SK-N-DZ (cell line): ENCODE data around the gene UNC5B.

Experiments
- DNase-seq: peaks from one replicate; pipeline ENCODE4 v3.0.0-alpha.2; 2015; ENCODE audit warnings: low spot score

UNC5B gene

DNA sequence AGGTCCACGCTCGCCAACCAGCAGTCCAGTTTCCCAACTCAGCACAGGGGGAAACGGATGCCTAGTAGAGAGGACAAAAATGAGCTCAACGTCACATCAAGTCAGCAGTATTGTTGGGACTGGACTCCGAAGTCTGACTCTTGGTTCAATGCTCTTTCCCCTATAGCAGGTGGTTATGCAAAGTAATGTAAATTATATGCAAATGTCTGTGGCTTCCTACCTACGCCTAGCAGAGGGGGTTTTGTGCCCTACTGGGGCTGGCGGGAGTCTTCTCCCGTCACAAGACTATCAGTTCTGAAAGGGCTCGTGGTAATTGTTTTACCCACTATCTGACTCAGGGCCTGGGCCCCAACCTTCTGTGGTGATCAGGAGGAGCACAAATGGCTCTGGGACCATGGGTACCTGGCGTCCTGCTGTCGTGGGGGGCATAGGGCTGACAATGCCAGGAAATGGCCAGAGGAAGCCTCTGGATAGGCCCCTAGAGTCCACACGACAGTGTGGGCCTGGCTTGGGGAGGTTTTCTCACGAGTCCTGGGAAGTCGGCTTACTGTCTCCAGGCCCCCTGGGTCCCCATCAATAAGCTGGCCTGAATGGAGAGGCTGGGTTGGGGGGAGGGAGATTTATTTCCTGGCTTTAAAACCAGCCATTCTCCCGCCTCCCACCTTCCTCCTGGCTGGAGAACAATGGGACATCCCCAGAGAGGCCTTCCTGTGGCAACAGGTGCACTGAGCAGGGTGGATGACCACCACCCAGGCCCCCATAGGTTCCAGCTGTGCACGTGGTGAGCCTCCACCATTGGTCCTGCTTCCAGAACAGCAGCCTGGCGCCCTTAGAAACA, 41.8 kb downstream of the UNC5B start:
- DNase-seq, result no peak

DNA sequence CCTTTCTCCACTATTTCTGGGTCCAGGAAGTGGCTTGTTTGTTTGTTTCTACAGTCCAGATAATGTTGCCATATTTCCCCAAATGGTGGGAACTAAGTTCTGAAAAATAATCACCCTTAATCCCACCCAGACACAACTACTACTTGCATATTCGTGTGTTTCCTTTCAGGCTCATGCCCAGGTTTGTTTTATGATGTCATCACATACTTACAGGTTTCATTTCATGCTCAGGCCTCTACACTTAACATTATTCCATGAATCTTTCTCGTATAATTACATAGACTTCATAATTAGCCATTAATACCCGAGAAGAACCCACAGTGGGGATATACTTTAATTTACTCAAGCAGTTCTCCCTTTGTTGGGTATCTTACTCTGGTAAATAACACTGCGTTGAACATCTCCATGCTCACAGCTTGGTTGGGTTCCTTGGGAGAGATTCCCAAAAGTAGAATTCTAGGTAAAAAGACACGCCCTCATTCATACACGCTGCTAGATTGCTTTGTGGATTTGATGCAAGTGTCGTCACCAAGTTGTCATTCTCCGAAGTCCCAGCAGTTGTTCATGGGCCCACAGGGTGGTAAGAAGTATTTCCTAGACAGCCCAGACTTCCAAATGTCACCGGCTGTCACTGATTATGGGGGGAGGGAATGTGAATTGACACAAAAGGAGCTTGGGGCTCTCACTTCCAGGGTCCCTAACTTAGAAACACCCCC, 42.6 kb downstream of the UNC5B start:
- DNase-seq, result no peak

DNA sequence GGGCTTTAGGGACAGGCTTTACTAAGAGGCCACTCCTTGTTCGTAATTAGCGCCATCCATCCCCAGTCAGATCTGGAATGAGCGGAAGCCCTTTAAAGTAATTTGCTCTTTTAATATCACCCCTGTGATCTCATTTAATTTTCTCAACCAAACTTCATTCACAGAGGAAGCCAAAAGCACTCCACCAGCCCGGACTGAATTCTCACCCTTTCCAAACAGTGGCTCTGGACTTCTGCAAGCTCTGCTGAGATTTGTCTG, 43.1 kb downstream of the UNC5B start:
- DNase-seq, result no peak

DNA sequence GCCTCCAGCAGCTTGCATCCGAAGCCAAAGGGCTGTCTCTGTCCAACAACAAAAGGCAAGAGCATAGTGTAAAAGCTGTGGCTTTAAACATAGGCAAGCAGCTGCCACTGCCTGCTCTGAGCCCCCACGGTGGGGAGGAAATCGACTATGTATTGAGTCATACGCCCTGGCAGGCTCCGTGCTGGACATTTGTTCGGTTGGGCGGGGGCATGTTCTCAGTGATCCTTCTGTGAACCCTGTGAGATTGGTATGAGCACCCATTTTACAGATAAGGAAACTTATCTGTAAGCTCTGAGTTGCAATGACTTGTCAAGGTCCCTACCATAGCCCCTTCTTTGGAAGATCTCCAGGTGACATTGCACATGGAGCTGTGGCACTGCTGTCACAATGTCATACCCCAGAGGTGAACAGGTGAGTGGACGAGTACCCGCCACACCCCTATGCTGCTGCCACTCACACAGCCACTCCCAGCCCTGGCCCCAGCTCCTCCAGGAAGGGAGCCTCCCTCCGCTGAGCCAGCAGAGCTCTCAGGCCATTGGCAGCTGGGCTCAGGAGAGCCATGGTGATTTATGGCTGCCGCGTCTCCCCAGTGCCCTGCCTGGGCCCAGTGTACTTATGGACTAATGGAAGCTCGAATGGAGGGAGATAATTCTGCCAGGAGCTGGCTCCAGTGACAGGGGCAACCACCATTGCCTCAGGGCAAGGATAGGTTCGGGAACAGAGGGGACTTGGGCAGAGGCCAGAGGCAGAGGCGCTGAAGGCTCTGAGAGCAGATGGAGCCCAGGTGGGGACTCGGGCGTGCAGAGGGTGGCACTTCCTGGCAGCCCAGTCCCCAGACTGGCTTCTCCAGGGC, 43.7 kb downstream of the UNC5B start:
- DNase-seq, result no peak

DNA sequence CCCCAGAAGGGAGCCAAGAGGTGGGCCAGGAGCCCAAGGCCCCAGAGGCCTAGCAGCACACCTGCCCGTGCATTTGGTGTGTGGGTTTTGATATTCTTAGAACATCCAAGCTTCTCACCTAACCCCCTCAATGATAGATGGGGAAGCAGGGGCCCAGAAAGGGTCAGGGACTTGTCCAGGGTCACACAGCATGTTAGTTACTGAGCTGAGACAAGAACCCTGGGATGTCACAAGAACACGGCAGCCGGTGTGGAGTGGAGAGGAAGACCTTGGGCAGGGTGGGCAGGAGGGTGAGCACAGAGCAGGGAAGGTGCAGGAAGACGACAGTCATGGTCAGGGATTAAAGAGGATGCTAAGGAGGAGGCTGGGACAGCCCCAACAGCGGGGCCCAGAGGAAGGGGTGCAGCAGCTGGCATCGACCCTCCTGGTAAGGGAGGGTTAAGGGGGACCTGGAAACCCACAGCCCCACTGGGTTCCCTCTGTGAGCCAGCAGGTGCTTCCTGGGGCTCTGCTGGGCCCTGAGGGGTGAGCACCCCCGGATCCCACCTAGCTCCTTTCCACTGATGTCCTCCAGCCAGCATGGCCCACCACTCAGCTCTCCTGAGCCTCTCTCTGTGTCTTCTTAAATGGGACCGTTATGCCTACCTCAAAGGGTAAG, 44.4 kb downstream of the UNC5B start:
- no peak for DNase-seq

DNA sequence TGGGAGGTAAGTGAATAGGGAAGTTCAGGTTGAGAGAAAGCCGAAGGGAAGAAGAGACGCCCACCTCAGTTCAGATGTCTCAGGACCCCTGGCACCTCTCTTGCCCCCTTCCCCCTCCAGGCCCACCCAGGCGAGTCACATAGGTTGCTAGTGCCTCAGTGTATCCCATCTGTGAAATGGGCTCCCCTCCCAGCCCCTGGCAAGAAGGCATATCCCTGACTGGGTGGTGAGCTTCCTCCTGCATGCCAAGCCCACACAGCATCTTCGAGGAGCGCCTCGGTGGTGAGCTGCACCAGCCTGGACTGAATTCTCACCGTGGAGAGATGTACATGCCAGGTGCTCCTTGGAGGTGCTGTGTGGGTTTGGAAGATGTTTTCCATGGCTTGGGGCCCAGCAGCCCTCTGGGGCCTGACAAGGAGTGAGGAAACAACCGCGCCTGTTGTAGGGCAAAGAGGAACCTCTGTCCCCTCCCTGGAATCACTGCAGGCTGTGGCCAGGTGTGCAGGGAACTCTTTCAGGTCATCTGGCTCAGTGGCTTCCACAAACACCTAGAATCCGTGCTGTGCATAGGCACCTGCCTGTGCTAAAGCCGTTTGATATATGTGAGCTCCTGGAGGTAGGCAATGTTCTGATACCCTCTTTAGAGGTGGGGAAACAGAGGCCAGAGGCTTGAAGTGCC, 45.1 kb downstream of the UNC5B start:
- DNase-seq, result no peak

DNA sequence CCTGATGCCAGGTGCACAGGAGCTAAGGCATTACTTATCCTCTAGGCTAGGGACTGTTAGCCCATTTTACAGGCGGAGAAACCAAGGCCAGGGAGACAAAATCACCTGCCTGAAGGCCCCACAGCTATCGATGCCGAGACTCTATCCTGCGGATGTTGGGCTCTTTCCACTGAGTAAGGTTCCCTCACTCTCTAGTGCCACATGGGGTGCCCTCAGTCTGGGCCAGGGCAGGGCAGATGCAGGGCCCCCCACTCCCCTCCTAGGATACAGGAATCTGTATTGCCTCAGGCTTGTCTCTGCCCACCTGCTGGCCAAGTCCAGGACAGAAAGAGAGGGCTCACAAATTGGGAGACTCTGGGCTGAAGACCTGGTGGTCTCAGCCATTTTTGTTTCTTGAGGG, 45.7 kb downstream of the UNC5B start:
- no peak for DNase-seq

DNA sequence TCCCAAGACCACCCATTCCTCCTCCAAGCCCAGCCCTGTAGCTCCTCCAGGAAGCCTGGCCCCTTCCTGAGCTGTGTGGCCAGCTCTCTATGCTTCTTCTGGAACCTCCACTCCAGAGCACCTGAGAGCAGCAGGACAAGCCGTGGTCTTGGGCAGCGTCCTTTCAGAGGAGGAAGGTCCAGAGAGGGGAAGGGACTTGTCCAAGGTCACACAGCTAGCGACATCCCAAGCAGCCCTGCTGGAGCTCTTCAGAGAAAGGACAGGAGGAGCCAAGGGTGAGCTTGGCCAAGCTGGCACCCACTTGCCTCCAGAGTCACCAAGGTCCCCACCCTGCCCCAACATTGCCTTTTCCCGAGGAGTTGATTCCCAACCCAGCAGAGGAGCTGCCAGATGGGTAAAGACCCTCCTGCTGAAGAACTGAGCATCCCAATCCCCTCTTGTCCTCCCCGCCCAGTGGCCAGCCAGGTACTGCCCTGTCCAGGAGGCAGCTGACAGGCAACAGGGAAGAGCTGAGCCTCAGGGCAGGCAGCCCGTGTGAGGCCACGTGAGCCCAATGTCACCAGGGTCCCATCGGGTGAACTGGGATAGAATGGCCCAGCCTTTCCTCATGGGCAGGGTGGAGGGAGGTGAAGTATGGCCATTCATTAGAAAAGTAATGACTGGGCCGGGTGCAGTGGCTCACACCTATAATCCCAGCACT, 46.2 kb downstream of the UNC5B start:
- DNase-seq, result no peak

DNA sequence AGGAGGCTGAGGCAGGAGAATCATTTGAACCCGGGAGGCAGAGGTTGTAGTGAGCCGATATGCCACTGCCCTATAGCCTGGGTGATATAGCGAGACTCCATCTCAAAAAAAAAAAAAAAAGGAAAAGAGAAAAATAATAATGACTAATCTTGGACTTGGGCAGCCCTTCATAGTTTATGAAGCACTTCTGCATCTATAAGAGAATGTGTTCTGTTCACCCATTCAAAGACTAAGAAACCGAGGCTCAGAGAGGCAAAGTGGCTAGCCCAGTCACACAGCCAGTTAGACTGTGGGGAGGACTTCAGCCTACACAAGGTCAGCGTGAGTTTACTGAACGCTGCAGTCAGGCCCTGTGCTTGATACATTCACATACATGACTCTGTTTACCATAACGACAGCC, 46.9 kb downstream of the UNC5B start:
- no peak for DNase-seq

DNA sequence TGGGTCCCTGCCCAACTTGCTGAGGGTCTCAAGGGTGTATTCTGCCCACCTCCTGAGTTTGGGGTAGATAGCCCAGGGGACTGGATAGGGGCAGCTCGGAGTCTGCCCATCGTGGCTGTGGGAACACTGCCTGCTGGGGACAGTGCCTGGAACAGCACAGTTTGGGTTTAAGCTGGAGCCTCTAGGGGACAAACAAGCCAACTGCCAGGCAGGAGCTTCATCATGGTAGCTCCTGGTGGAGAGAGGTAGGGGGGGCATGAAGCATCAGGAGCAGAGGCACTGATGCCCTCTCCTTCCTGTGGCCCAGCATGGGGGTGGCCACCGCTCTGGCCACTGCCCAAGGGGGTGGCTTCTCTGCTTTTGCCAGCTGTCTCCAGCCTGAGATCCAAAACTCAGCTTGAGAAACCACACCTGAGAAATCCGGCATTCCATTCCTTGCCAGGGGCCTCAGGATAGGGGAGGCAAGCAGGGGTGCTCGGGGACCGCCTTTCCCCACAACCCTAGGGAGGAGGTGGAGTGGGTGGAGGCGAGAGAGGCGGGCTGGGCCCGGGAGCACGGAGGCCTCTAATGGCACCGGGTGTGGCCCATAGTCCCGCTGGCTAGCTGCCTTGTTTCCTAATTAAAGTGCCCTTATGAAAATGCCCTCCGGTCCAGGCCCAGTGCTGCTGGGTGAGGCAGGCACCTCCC, 47.6 kb downstream of the UNC5B start:
- DNase-seq, result no peak

DNA sequence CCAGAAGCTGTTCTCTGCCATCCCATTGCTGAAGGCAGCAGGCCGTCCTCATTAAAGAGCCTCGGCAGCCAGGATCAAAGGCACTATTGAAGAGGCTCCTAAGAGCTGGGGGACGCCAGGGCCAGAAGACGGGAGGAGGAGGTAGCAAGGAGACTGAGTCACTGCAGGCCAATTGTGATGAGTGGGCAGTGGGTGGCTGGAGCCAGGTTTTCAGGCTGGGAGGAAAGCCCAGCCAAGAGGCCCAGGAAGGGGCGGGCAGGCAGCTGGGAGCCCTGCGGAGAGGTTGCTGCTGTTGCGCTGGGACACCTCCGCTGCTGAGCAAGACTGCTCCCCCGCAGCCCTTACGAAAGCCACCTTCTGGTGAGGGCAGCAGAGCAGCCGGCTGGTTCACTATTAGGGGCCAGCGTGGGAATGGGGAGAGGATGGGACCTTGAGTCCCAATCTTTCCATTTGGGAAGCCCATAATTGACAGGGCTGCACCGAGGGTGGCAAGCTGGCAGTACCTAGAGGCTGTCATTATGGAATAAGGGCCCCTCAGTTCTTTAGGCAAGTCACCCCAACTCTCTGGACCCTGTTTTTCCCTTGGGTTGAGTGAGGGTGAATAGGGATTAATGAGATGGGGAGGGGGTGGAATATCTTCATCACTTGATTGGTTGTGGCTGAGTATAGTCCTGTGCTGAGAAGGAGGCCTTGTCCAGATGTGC, 48.4 kb downstream of the UNC5B start:
- no peak for DNase-seq

DNA sequence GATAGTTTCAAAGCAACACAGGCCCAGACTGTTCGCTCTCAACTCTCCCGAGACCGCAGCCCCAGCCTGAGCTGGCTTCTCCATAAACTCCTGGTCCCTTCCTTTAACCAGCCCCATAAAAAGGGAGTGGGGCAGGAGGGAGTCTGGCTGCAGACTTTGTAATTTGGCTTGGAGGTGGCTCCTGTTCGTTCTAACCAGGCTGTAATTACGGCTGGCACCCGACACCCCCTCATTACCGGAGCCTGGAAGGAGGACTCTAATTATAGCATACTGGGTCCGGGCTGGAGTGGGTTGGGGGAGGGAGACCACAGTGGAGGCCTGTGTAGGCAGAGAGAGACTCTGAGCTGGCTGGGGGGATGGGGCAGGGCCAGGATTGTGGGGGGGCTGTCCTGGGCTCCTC, 49.7 kb downstream of the UNC5B start:
- DNase-seq, result no peak

DNA sequence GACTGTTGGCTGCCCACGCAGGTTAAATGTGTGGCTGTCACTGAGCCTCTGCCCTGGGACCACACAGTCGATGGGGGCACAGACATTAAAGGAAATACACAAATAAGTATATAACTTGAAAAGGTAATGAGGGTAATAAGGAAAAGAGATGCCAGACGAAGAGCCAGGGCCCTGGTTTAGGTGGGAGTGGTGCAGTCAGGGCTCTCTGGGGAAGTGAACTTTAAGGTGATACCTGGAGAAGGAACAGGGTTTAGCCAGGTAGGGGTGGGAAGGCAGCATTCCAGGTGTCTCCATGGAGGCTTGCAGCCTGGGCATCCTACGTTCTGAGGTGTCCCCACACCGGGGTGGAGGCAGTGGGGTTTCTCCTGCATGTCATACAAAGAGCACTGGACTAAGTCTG, 50.4 kb downstream of the UNC5B start:
- DNase-seq, result no peak

DNA sequence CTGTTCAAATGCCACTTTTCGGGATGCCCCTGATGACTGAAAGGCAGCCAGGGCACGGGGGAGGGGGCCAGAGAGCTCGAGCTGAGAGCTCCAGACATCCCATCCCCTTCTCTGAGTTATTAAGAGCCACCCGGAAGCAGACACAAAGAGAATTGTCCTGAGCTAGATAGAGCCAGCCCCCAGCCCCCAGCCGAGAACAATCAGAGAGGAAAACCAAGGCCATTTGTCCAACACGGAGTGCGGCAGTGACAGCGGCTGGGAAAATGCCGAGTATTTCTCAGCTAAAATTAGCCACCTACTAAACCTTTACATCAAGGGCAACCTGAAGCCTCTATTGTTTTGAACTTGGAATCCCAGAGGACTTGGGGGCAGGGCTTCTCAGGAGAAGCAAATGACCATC, 51.0 kb downstream of the UNC5B start:
- DNase-seq, result no peak

DNA sequence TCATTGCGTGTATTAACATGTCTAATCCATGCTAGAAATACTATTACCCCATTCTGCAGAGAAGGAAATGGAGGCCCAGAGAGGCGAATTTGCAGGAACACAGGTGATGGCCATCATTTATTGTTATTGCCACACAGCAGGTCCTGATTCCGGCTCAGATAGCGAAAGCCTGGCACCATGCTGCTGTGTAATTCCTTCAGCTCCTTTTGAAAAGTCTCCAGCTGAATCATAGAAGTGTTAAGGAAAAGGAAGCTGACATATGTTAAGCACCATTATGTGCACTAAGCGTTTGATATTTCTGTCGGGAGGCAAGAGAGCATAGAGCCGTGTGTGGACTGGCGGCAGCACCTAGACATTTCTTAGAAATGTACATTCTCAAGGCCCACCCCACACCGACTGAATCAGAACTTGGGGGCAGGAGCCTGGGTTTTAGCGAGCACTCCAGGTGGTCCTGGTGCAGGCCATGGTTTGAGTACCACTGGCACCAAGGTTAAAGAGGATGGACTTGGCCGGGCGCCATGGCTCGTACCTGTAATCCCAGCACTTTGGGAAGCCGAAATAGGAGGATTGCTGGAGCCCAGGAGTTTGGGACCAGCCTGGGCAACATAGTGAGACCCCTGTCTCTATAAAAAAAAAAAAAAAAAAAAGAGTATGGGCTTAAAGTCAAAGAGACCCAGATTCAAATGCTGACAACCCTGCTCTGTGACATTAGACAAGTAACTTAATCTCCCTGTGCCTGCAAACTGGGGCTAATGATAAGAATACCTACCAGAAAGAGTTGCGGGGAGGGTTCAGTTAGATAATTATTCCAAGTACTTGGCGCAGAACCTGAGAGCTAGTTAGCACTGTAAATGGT, 52.2 kb downstream of the UNC5B start:
- DNase-seq, result no peak

DNA sequence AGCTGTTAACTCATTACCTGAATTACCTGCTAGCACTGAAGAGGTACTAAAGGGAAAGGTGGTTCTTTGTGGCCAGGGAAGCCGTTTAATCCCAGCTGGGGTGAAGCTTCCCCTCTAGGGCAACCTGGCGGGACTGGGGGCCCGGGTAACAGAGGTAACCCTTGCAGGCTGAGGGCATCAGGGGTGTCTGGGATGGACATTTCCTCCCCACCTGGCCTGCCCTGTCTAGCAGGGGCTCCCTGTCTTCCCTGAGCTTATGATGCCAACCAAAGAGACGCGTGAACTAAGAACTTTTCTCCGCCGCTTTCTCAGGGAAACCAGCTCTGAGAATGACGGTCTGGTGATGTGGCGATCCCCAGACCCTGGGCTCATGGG, 52.8 kb downstream of the UNC5B start:
- DNase-seq, result no peak

DNA sequence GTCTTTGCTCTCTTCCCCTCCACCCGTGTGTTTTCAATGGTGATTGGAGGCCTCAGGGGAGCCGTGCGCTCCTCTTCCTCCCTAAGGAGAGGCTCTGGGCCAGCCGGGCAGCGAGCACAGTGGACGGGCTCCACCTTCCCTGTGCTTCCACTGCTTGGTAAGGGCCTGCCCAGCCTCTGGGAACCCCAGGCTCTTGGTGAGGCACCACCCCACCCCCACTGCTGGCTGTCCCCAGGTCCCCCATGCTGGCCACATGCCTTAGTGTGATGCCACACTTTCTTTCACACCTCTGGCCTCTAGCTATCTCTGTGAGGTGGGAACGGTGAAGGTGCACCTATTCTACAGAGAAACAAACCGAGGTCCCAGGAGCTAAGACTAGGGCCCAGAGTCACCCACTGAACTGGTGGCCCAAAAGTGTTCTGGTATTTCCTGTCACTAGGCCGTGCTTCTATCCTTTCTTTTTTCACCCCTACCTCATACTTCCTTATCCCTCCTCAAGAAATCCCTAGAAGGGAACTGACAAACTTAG, 53.3 kb downstream of the UNC5B start:
- no peak for DNase-seq

DNA sequence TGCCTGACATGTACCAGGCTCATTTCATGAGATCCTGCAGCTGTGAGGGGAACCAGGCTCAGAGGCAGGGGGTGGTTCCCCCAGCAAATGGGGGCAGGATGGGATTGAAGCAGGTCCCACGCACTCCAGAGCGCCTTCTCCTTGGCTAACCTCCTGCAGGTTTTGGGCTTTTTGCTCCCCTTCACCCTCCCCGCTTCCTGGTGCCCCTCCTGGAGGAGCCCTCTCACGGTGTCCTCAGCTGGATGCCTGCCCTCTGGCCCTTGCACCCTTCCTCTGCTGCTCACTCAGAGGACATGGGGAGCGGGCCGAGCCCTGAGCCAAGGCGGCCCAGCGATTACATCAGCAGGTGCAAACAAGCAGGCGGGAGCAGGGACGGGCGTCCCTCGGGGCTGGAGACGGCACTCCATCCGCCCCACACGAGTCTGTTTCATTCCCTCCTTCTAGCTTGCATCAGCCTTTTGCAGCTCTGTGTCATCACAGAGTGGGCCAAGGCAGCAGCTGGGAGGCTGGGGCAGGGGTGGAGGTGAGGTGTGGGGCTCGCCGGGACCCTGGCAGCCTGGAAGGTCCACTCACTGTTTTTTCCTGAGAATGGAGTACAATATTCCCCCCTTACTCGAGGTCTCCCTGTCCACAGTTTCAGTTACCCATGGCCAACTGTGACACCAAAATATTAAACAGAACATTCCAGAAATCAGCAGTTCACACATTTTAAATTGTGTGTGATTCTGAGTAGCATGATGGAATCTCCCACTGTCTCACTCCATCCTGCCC, 54.0 kb downstream of the UNC5B start:
- DNase-seq, result peak; percentile 77
